SH-SY5Y (cell line): ENCODE data around the gene FGD4.

ENCODE experiments used
- GATA2 ChIP-seq: IDR thresholded peaks from 2 replicates; pipeline ENCODE4 v1.6.1; 2011; ENCODE audit warnings: mild to moderate bottlenecking, low read depth, low read length
- GATA3 ChIP-seq: IDR thresholded peaks from 2 replicates; pipeline ENCODE4 v1.6.1; 2011; ENCODE audit warnings: low read depth, mild to moderate bottlenecking, low read length, moderate library complexity

FGD4 gene

GRCh38 chr12:32482226-32482625 lies 82.9 kb downstream of the FGD4 start:
- no peak for TF ChIP-seq GATA2

- TF ChIP-seq GATA2: no peak
- TF ChIP-seq GATA3: no peak
Observed at GRCh38 chr12:32483499-32483898, 84.1 kb downstream of the FGD4 start.

GRCh38 chr12:32483993-32484392 lies 84.6 kb downstream of the FGD4 start:
- TF ChIP-seq GATA3: no peak
- no peak for TF ChIP-seq GATA2

- TF ChIP-seq GATA3 (no peak), GATA2 (no peak)
Observed at GRCh38 chr12:32486158-32486557, 86.8 kb downstream of the FGD4 start.

- TF ChIP-seq GATA2: no peak
Observed at GRCh38 chr12:32488132-32488531, 88.8 kb downstream of the FGD4 start.

GRCh38 chr12:32489070-32489469 lies 89.7 kb downstream of the FGD4 start:
- TF ChIP-seq GATA3 (no peak), GATA2 (no peak)

- no peak for TF ChIP-seq GATA3
Observed at GRCh38 chr12:32490801-32491200, 91.4 kb downstream of the FGD4 start.

GRCh38 chr12:32493282-32493681 lies 93.9 kb downstream of the FGD4 start:
- no peak for TF ChIP-seq GATA3
- no peak for TF ChIP-seq GATA2

- TF ChIP-seq GATA3 (no peak), GATA2 (no peak)
Observed at GRCh38 chr12:32494656-32495055, 95.3 kb downstream of the FGD4 start.

- no peak for TF ChIP-seq GATA2
- no peak for TF ChIP-seq GATA3
Observed at GRCh38 chr12:32496946-32497345, 97.6 kb downstream of the FGD4 start.

GRCh38 chr12:32497864-32498263 lies 98.5 kb downstream of the FGD4 start:
- TF ChIP-seq GATA2: no peak

GRCh38 chr12:32499048-32499447 lies 99.7 kb downstream of the FGD4 start:
- TF ChIP-seq GATA3: no peak
- no peak for TF ChIP-seq GATA2

- no peak for TF ChIP-seq GATA3
- TF ChIP-seq GATA2: peak; percentile 40
Observed at GRCh38 chr12:32501835-32502333, 102.5 kb downstream of the FGD4 start.

GRCh38 chr12:32502693-32503502 lies 103.5 kb downstream of the FGD4 start:
- TF ChIP-seq GATA2 (no peak), GATA3 (no peak)

GRCh38 chr12:32503730-32504129 lies 104.4 kb downstream of the FGD4 start:
- no peak for TF ChIP-seq GATA2
- no peak for TF ChIP-seq GATA3

- TF ChIP-seq GATA3: no peak
- no peak for TF ChIP-seq GATA2
Observed at GRCh38 chr12:32504591-32504990, 105.2 kb downstream of the FGD4 start.
